ENCODE measurements around the gene GPRC5B.

GRCh38 chr16:19831678-19832077, 53.0 kb downstream of the GPRC5B start:
- no peak for TF ChIP-seq POLR2A (IDR thresholded peaks at IDR 0.05)
- no peak for TF ChIP-seq CTCF (IDR thresholded peaks at IDR 0.05)

All from thyroid gland (tissue), 4 donors.